HFFc6 (cell line): Measurements from ENCODE around the gene PALLD. TPM values are rescaled to one million over a fixed set of nuclear protein-coding genes. Genes with fewer than 3 reads are reported as not detected.

Source experiments
- DNase-seq: peaks from one replicate; pipeline ENCODE4 v3.0.0-alpha.2; 2018
- H3K27ac Mint-ChIP-seq: 2 replicates; pipeline ENCODE4 v1.8.0; 2020; ENCODE audit warnings: mild to moderate bottlenecking, mixed read lengths
- H3K27me3 Mint-ChIP-seq: 2 replicates; pipeline ENCODE4 v1.8.0; 2021; ENCODE audit warnings: mild to moderate bottlenecking, moderate library complexity, mixed read lengths; ENCODE audit not compliant: insufficient read depth
- H3K36me3 Mint-ChIP-seq: 2 replicates; pipeline ENCODE4 v1.8.0; 2021; ENCODE audit warnings: low read depth, mixed read lengths
- H3K4me1 Mint-ChIP-seq: 2 replicates; pipeline ENCODE4 v1.8.0; 2020; ENCODE audit warnings: low read depth, mixed read lengths
- H3K4me3 Mint-ChIP-seq: 2 replicates; pipeline ENCODE4 v1.8.0; 2020; ENCODE audit warnings: mild to moderate bottlenecking, moderate library complexity, mixed read lengths
- H3K9me3 Mint-ChIP-seq: 2 replicates; pipeline ENCODE4 v1.8.0; 2020; ENCODE audit warnings: mild to moderate bottlenecking, mixed read lengths
- CTCF ChIP-seq: fragments of 200-600 bp; sonication (generic); IDR thresholded peaks from 2 replicates; pipeline ENCODE4 v1.5.0; 2021; ENCODE audit warnings: antibody characterized with exemption, mild to moderate bottlenecking
- total RNA-seq, 6 experiments: library from RNA; stranded (reverse); fragmentation: NEBNext Ultra II Directional; extraction: Animal tissue kit (Norgen Biotek cat#: 25700); gene quantifications; 2 replicates in 1 of 6; 3 replicates in 5 of 6; pipeline ENCODE4 v1.2.3, GENCODE V29; 2021

The PALLD gene
- total RNA-seq, 6 experiments from 2014 or later: 72.6 to 163 (median 149) TPM

GRCh38 chr4:168734703-168735678 is 238.1 kb downstream of the PALLD start:
- peaks cover 29% of the 10 kb centered on the region for H3K4me1 Mint-ChIP-seq
- TF ChIP-seq CTCF: no peak
- H3K9me3 Mint-ChIP-seq: no peaks in the 10 kb centered on the region
- DNase-seq: no peak
- no peaks in the 10 kb centered on the region; the same call in 1 of the 2 replicates for H3K27me3 Mint-ChIP-seq
- H3K36me3 Mint-ChIP-seq: no peaks in the 10 kb centered on the region
- no peak overlapping the region for H3K27ac Mint-ChIP-seq
- H3K4me3 Mint-ChIP-seq: no peak overlapping the region

GRCh38 chr4:168735735-168736134 is 238.9 kb downstream of the PALLD start:
- Mint-ChIP-seq H3K27ac (no peak overlapping the region), H3K36me3 (no peaks in the 10 kb centered on the region), H3K27me3 (no peaks in the 10 kb centered on the region), H3K4me1 (peaks cover 22% of the 10 kb centered on the region), H3K9me3 (no peaks in the 10 kb centered on the region), H3K4me3 (no peak overlapping the region)
- DNase-seq: no peak
- TF ChIP-seq CTCF: no peak

GRCh38 chr4:168736860-168737805 is 240.3 kb downstream of the PALLD start:
- Mint-ChIP-seq H3K27ac (no peak overlapping the region), H3K9me3 (no peaks in the 10 kb centered on the region), H3K36me3 (no peaks in the 10 kb centered on the region), H3K27me3 (peaks cover 4% of the 10 kb centered on the region; the same call in 1 of the 2 replicates), H3K4me3 (no peak overlapping the region), H3K4me1 (peaks cover 15% of the 10 kb centered on the region; the same call in 1 of the 2 replicates)
- DNase-seq: no peak
- no peak for TF ChIP-seq CTCF

- Mint-ChIP-seq H3K4me1 (peaks cover 15% of the 10 kb centered on the region; the same call in 1 of the 2 replicates), H3K27ac (no peak overlapping the region), H3K9me3 (no peaks in the 10 kb centered on the region), H3K27me3 (peaks cover 5% of the 10 kb centered on the region; the same call in 1 of the 2 replicates), H3K36me3 (no peaks in the 10 kb centered on the region), H3K4me3 (no peak overlapping the region)
- no peak for DNase-seq
- TF ChIP-seq CTCF: no peak
Observed at GRCh38 chr4:168737806-168738172, 240.9 kb downstream of the PALLD start.

GRCh38 chr4:168739886-168740285 is 243.0 kb downstream of the PALLD start:
- no peaks in the 10 kb centered on the region for H3K9me3 Mint-ChIP-seq
- no peak for DNase-seq
- no peaks in the 10 kb centered on the region for H3K36me3 Mint-ChIP-seq
- no peak for TF ChIP-seq CTCF
- no peak overlapping the region for H3K4me3 Mint-ChIP-seq
- H3K4me1 Mint-ChIP-seq: peaks cover 24% of the 10 kb centered on the region
- peaks cover 15% of the 10 kb centered on the region; the same call in 1 of the 2 replicates for H3K27me3 Mint-ChIP-seq
- H3K27ac Mint-ChIP-seq: no peak overlapping the region
